Colonic mucosa (tissue), 4 donors: ENCODE results near the gene MTMR11. TPM values are rescaled to one million over a fixed set of nuclear protein-coding genes. Genes with fewer than 3 reads are reported as not detected.

Experiments
- DNase-seq: peaks from one replicate; pipeline ENCODE4 v3.0.0-alpha.2; 2020
- H3K27ac ChIP-seq: fragments of 200-600 bp; one replicate; pipeline ENCODE4 v1.8.0; 2021
- H3K27me3 ChIP-seq: fragments of 200-600 bp; one replicate; pipeline ENCODE4 v1.8.0; 2021
- H3K36me3 ChIP-seq: fragments of 200-600 bp; one replicate; pipeline ENCODE4 v1.8.0; 2021
- H3K4me1 ChIP-seq: fragments of 200-600 bp; one replicate; pipeline ENCODE4 v1.8.0; 2021; ENCODE audit warnings: mild to moderate bottlenecking
- H3K4me3 ChIP-seq: fragments of 200-600 bp; one replicate; pipeline ENCODE4 v1.8.0; 2021
- H3K9ac ChIP-seq, 2 donors: one replicate each; pipeline ENCODE4 v1.7.0; 2013; ENCODE audit warnings: control low read depth in 2 of 2, low read depth in 2 of 2, low read length in 2 of 2
- H3K9me3 ChIP-seq: fragments of 200-600 bp; one replicate; pipeline ENCODE4 v1.8.0; 2021
- intact Hi-C: fragments of 100-400 bp; cut with DNase I; formaldehyde crosslinking; loops from one replicate; pipeline ENCODE4 v1.14.1; 2022
- total RNA-seq, 2 donors: library from RNA; stranded (reverse); fragmentation: NEBNext Ultra II Directional in 1 of 2; extraction: Animal tissue kit (Norgen Biotek cat#: 25700) in 1 of 2; gene quantifications; one replicate each; pipeline ENCODE4 v1.2.1, GENCODE V29; 2021
- TF ChIP-seq, protein P1 (sequence below): fragments of 200-600 bp; IDR thresholded peaks from one replicate; pipeline ENCODE4 v1.8.0; 2022; ENCODE audit warnings: antibody characterized with exemption, mild to moderate bottlenecking
- donor health status: healthy.
- donor health status: DM: no; HTN: no; CAD: no.
- donor health status: DM: no; HTN: no; CAD: no.

MTMR11 gene
- total RNA-seq, 2 donors from 2014 or later, result 168 to 188 TPM

DNA sequence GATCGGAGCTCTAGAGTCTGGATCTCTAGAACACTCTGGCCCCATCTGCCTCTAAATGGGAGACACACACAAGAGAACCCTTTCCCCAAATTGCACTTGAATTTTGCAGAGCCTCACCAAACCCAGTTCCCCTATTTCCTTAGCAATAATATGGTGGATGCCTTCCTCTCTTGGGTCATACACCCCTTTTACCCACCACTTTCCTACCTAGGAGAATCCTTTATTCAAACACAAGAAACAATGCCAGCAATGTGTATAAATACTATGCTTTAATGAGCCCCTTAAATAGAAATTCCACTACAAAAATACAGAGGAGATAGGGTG lies 8.3 kb downstream of the MTMR11 start:
- H3K36me3 ChIP-seq, result peaks cover 20% of the 10 kb centered on the region
- intact Hi-C loops, result no loop called here

GRCh38 chr1:149927563-149928400 lies 8.9 kb downstream of the MTMR11 start, which contains the start of gene SF3B4:
SF3B4 (minus strand) TSS chr1:149927803; CDS start chr1:149927759, 44 bp downstream.
- H3K9ac ChIP-seq, result peak within 1 kb of the TSS; percentile 70 to 92
- DNase-seq, result peak; percentile 97
- H3K27me3 ChIP-seq, result no peaks in the 10 kb centered on the region
- peak within 1 kb of the TSS; percentile 98 for H3K27ac ChIP-seq
- peaks cover 4% of the 10 kb centered on the region for H3K4me1 ChIP-seq
- H3K4me3 ChIP-seq, result peak within 1 kb of the TSS; percentile 96
- intact Hi-C loops, result loop anchor here (2.0 kb wide), 1 partner anchor 37 kb away; no protein-coding TSS in a partner anchor
- H3K36me3 ChIP-seq, result peaks cover 22% of the 10 kb centered on the region
- TF ChIP-seq, protein P1, sequence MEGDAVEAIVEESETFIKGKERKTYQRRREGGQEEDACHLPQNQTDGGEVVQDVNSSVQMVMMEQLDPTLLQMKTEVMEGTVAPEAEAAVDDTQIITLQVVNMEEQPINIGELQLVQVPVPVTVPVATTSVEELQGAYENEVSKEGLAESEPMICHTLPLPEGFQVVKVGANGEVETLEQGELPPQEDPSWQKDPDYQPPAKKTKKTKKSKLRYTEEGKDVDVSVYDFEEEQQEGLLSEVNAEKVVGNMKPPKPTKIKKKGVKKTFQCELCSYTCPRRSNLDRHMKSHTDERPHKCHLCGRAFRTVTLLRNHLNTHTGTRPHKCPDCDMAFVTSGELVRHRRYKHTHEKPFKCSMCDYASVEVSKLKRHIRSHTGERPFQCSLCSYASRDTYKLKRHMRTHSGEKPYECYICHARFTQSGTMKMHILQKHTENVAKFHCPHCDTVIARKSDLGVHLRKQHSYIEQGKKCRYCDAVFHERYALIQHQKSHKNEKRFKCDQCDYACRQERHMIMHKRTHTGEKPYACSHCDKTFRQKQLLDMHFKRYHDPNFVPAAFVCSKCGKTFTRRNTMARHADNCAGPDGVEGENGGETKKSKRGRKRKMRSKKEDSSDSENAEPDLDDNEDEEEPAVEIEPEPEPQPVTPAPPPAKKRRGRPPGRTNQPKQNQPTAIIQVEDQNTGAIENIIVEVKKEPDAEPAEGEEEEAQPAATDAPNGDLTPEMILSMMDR, result no peak
- H3K9me3 ChIP-seq, result no peaks in the 10 kb centered on the region

More for the DNA sequence above, 8.3 kb downstream of the MTMR11 start:
- peak overlapping the region; percentile 62 to 92 for H3K9ac ChIP-seq
- H3K27me3 ChIP-seq, result no peaks in the 10 kb centered on the region
- H3K27ac ChIP-seq, result peak overlapping the region; percentile 98
- TF ChIP-seq, protein P1, result no peak
- no peak for DNase-seq
- peak overlapping the region; percentile 96 for H3K4me3 ChIP-seq
- peaks cover 4% of the 10 kb centered on the region for H3K4me1 ChIP-seq
- H3K9me3 ChIP-seq, result no peaks in the 10 kb centered on the region

DNA sequence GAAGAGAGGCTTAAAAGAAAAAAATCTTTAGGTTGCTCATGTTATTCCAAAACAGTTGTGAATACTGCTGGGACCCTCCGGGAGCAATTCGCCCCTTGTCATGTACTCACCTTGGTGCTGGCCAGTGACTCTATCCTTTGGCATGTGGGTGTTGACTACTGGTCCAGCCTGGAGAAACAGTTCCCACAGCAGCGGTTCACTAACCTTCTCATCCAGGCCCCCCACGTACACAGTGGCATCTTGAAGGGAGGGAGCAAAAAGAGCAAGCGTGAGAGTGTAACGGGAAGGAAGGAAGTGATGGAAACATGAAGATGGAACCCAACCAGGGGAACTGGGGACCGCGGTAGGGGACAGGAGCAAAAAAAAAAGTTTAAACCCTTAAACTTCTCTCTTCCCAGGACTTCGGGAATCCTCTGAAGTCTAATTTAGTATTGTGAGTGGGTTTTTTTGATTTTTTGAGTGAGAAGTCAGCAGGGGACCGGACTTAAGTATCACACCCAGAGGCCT lies 9.6 kb downstream of the MTMR11 start:
- no peak for DNase-seq
- H3K4me3 ChIP-seq, result peak overlapping the region; percentile 96
- peaks cover 4% of the 10 kb centered on the region for H3K4me1 ChIP-seq
- no peaks in the 10 kb centered on the region for H3K9me3 ChIP-seq
- TF ChIP-seq, protein P1, result no peak
- intact Hi-C loops, result loop anchor here (2.0 kb wide), 1 partner anchor 36 kb away; no protein-coding TSS in a partner anchor
- H3K9ac ChIP-seq, result peak overlapping the region; percentile 70 to 92
- peak overlapping the region; percentile 98 for H3K27ac ChIP-seq
- peaks cover 22% of the 10 kb centered on the region for H3K36me3 ChIP-seq
- H3K27me3 ChIP-seq, result no peaks in the 10 kb centered on the region

DNA sequence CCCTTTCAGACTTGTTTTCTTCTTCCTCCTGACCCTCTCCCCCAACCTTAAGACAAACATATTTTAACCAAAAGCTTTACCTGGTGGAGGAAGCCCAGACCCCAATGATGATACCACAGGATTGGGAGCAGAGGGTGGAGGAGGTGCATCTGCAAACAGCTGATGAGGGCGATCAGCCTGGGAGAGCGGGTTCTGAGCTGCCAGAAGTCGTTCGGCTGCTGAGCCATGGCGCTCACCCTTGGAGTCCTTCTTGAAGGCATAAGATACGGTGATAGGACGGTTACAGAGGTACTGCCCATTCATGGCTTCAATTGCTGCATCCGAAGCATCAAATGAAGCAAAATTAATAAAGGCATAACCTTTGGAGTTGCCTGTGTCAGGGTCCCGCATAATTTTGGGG lies 10.4 kb downstream of the MTMR11 start:
- TF ChIP-seq, protein P1, result no peak
- peaks cover 22% of the 10 kb centered on the region for H3K36me3 ChIP-seq
- H3K27me3 ChIP-seq, result no peaks in the 10 kb centered on the region
- H3K9ac ChIP-seq, result no peak overlapping the region
- H3K27ac ChIP-seq, result no peak overlapping the region
- DNase-seq, result no peak
- H3K4me1 ChIP-seq, result peaks cover 4% of the 10 kb centered on the region
- H3K4me3 ChIP-seq, result no peak overlapping the region
- H3K9me3 ChIP-seq, result no peaks in the 10 kb centered on the region
- intact Hi-C loops, result loop anchor here (2.0 kb wide), 1 partner anchor 35 kb away; no protein-coding TSS in a partner anchor

- H3K27ac ChIP-seq, result no peak overlapping the region
- H3K27me3 ChIP-seq, result no peaks in the 10 kb centered on the region
- intact Hi-C loops, result loop anchor here (2.0 kb wide), 1 partner anchor 35 kb away; no protein-coding TSS in a partner anchor
- H3K4me1 ChIP-seq, result peaks cover 4% of the 10 kb centered on the region
- TF ChIP-seq, protein P1, result no peak
- H3K4me3 ChIP-seq, result no peak overlapping the region
- DNase-seq, result no peak
- no peak overlapping the region for H3K9ac ChIP-seq
- no peaks in the 10 kb centered on the region for H3K9me3 ChIP-seq
- H3K36me3 ChIP-seq, result peaks cover 22% of the 10 kb centered on the region
Observed at GRCh38 chr1:149925751-149926150, 10.9 kb downstream of the MTMR11 start.
